Stomach (tissue), 4 donors: ENCODE results near the gene TMEM179.

Experiments
- EP300 ChIP-seq: sonication (generic); formaldehyde crosslinking; IDR thresholded peaks from one replicate; pipeline ENCODE4 v1.6.1; 2017; ENCODE audit warnings: antibody characterized with exemption
- POLR2A ChIP-seq, 4 donors: fragments of 450-650 bp; IDR thresholded peaks; one replicate each; pipeline ENCODE4 v1.6.1; 2016; ENCODE audit warnings: antibody characterized with exemption in 4 of 4, control low read depth in 2 of 4, mild to moderate bottlenecking in 1 of 4, moderate library complexity in 1 of 4
- POLR2AphosphoS5 ChIP-seq, 3 donors: sonication (generic); formaldehyde crosslinking; IDR thresholded peaks; one replicate each; pipeline ENCODE4 v1.6.1; 2016; ENCODE audit warnings: antibody characterized with exemption in 3 of 3

- TF ChIP-seq EP300: no peak
- TF ChIP-seq POLR2AphosphoS5 (IDR thresholded peaks at IDR 0.05): no peak
- TF ChIP-seq POLR2A (IDR thresholded peaks at IDR 0.05): no peak
Measured at GRCh38 chr14:104590240-104590965, 14.2 kb downstream of the TMEM179 start.
